Adrenal gland (tissue), 12 donors: ENCODE results near the gene TCEANC. TPM values are rescaled to one million over a fixed set of nuclear protein-coding genes. Genes with fewer than 3 reads are reported as not detected.

Experiments used
- DNase-seq, 7 donors: peaks; one replicate each; pipeline ENCODE4 v3.0.0-alpha.2; 2019 to 2020
- H3K27ac ChIP-seq, 5 donors: fragments of 200-600 bp; sonication (generic) in 4 of 5; 1 replicate in 3 of 5; 2 replicates in 2 of 5; pipeline versions ENCODE4 v1.5.1 to v1.8.0; 2016 to 2020; ENCODE audit warnings: mild to moderate bottlenecking in 1 of 5
- H3K27me3 ChIP-seq: fragments of 200-600 bp; 2 replicates; pipeline ENCODE4 v1.8.0; 2021
- H3K36me3 ChIP-seq, 2 donors: fragments of 200-600 bp; replicated peaks in 1 of 2; 1 replicate in 1 of 2; 2 replicates in 1 of 2; pipeline versions ENCODE4 v1.5.1 to v1.8.0; 2018 to 2022
- H3K4me1 ChIP-seq, 2 donors: fragments of 200-600 bp; replicated peaks in 1 of 2; 1 replicate in 1 of 2; 2 replicates in 1 of 2; pipeline versions ENCODE4 v1.5.1 to v1.8.0; 2018 to 2021
- H3K4me3 ChIP-seq, 4 donors: fragments of 200-600 bp; sonication (generic) in 3 of 4; one replicate each; pipeline ENCODE4 v1.5.1; 2016 to 2018
- H3K9me3 ChIP-seq, 3 donors: fragments of 200-600 bp; sonication (generic) in 1 of 3; replicated peaks in 1 of 3; 1 replicate in 2 of 3; 2 replicates in 1 of 3; pipeline versions ENCODE4 v1.5.1 to v1.8.0; 2016 to 2021
- POLR2A ChIP-seq, 2 donors: fragments of 450-650 bp; IDR thresholded peaks; one replicate each; pipeline ENCODE4 v1.6.1; 2017; ENCODE audit warnings: antibody characterized with exemption in 2 of 2, mild to moderate bottlenecking in 2 of 2, moderate library complexity in 1 of 2
- WGBS, 4 donors: extraction: QIAGEN DNeasy Blood & Tissue Kit in 2 of 4; methylation state at CpG; one replicate each; pipeline versions ENCODE4 v1.1.5 to v1.1.7; 2013 to 2017; 5-methylcytosine and 5-hydroxymethylcytosine counted together
- intact Hi-C, 2 donors: fragments of 100-400 bp; cut with DNase I; formaldehyde crosslinking; loops; one replicate each; pipeline versions ENCODE4 v1.14.1 to v1.15.0; 2022 to 2023
- polyA plus RNA-seq, 3 donors: library from polyadenylated mRNA; stranded (reverse); fragments of 200-250 nt in 2 of 3; fragments of 350-450 nt in 1 of 3; fragmentation: Illumina TruSeq in 1 of 3; extraction: RNeasy Lipid Tissue Mini Kit (QIAGEN cat#74804) in 1 of 3; gene quantifications; one replicate each; pipeline ENCODE4 v1.2.3, GENCODE V29; 2013 to 2014
- total RNA-seq, 9 donors: library from RNA; depleted of rRNA in 4 of 9; stranded (reverse); fragments of >200 nt in 4 of 9; fragments of 120-200 nt in 1 of 9; fragmentation: NEBNext Ultra II Directional in 1 of 9; extraction: Animal tissue kit (Norgen Biotek cat#: 25700) in 1 of 9; gene quantifications; one replicate each; pipeline versions ENCODE4 v1.1.0 to v1.2.4, GENCODE V29; 2013 to 2023
- TF ChIP-seq, protein P1 (sequence below), 6 experiments: fragments of 450-650 bp in 4 of 6; fragments of 200-600 bp in 2 of 6; sonication (generic) in 1 of 6; IDR thresholded peaks; 1 replicate in 5 of 6; 2 replicates in 1 of 6; pipeline versions ENCODE4 v1.5.1 to v1.8.0; 2016 to 2021; ENCODE audit warnings: antibody characterized with exemption in 6 of 6, mild to moderate bottlenecking in 2 of 6, moderate library complexity in 1 of 6
- donor health status: healthy with polysubstance abuse.
- donor health status: Bipolar disorder and iron deficiency.
- donor health status: DM: yes; HTN: yes; CAD: no.
- donor health status: DM: no; HTN: no; CAD: no.
- donor health status: DM: no; HTN: no; CAD: no.
- donor health status: DM: yes; HTN: yes; CAD: no.

TCEANC gene
- total and polyA plus RNA-seq, 12 donors, result 2.0 to 24.8 (median 4.4) TPM

- DNase-seq, result no peak
- Histone ChIP-seq H3K9me3 (no peaks in the 10 kb centered on the region), H3K4me3 (no peak overlapping the region), H3K27me3 (no peaks in the 10 kb centered on the region), H3K27ac (no peak overlapping the region), H3K4me1 (no peaks in the 10 kb centered on the region), H3K36me3 (peaks cover 0 to 14% of the 10 kb centered on the region in 2 donors)
- TF ChIP-seq POLR2A (IDR thresholded peaks at IDR 0.05), result no peak
- TF ChIP-seq, protein P1, sequence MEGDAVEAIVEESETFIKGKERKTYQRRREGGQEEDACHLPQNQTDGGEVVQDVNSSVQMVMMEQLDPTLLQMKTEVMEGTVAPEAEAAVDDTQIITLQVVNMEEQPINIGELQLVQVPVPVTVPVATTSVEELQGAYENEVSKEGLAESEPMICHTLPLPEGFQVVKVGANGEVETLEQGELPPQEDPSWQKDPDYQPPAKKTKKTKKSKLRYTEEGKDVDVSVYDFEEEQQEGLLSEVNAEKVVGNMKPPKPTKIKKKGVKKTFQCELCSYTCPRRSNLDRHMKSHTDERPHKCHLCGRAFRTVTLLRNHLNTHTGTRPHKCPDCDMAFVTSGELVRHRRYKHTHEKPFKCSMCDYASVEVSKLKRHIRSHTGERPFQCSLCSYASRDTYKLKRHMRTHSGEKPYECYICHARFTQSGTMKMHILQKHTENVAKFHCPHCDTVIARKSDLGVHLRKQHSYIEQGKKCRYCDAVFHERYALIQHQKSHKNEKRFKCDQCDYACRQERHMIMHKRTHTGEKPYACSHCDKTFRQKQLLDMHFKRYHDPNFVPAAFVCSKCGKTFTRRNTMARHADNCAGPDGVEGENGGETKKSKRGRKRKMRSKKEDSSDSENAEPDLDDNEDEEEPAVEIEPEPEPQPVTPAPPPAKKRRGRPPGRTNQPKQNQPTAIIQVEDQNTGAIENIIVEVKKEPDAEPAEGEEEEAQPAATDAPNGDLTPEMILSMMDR (IDR thresholded peaks at IDR 0.05), result no peak
- WGBS, 4 donors, result 78 to 84% (median 82%) methylated on average over 4 of the region's 4 CpGs
- intact Hi-C loops, result no loop called here
Measured at GRCh38 chrX:13711141-13711540, 58.2 kb downstream of the TCEANC start.

Other genes with a start within 250 kb of the TCEANC start
- under 1 TPM in 1 of 9 donors, not detected in 8; 1.00 TPM for gene EGFL6, start 83.5 kb upstream of the TCEANC start, total RNA-seq
- gene EGFL6, start 83.5 kb upstream of the TCEANC start, polyA plus RNA-seq, result not detected
- 100 to 1,000 TPM in 1 of 9 donors, 10 to 100 TPM in 8; 49.1 to 153 (median 68.5) TPM for gene RAB9A, start 36.0 kb downstream of the TCEANC start, total RNA-seq
- gene RAB9A, start 36.0 kb downstream of the TCEANC start, polyA plus RNA-seq, result 10 to 100 TPM; 23.8 to 75.1 (median 28.2) TPM
- 10 to 100 TPM in 8 of 9 donors, 1 to 10 TPM in 1; 8.8 to 20.5 (median 12.8) TPM for gene TRAPPC2, start 81.5 kb downstream of the TCEANC start, total RNA-seq
- gene TRAPPC2, start 81.5 kb downstream of the TCEANC start, polyA plus RNA-seq, result 1 to 10 TPM; 4.3 to 6.8 (median 6.2) TPM
- 10 to 100 TPM in 7 of 9 donors, 1 to 10 TPM in 2; 5.6 to 22.2 (median 14.9) TPM for gene OFD1, start 81.6 kb downstream of the TCEANC start, total RNA-seq
- 100 to 1,000 TPM in 1 of 3 donors, 10 to 100 TPM in 2; 11.8 to 129 (median 65.6) TPM for gene OFD1, start 81.6 kb downstream of the TCEANC start, polyA plus RNA-seq
- 1 to 10 TPM; 1.0 to 7.5 (median 4.1) TPM for gene GPM6B, start 164.0 kb downstream of the TCEANC start, total RNA-seq
- gene GPM6B, start 164.0 kb downstream of the TCEANC start, polyA plus RNA-seq, result 1 to 10 TPM; 4.2 to 4.8 (median 4.2) TPM